SK-N-SH (cell line): ENCODE results near the gene CEBPZ. TPM values are rescaled to one million over a fixed set of nuclear protein-coding genes. Genes with fewer than 3 reads are reported as not detected.
A peak's percentile ranks its signal among the peaks of the same experiment; 100 is the strongest.

Experiments used
- CTCF ChIA-PET: fragments of 300-600, 350-600 bp; formaldehyde crosslinking; extraction: SDS; loops from one replicate; lab custom pipeline; 2021; lab: Yijun Ruan, JAX
- POLR2A ChIA-PET: fragments of 350-600 bp; sonication (Branson Sonifier 250); formaldehyde crosslinking; extraction: SDS; loops from one replicate; lab custom pipeline; 2020; ENCODE audit warnings: antibody characterized with exemption, inconsistent platforms; lab: Yijun Ruan, JAX
- DNase-seq: peaks from one replicate; pipeline ENCODE4 v3.0.0; 2012
- H2AFZ ChIP-seq: fragments of 200-600 bp; sonication (generic); 2 replicates; pipeline ENCODE4 v1.8.1; 2016; ENCODE audit warnings: antibody characterized with exemption, mild to moderate bottlenecking, low read depth
- H3F3A ChIP-seq: fragments of 200-600 bp; sonication (generic); replicated peaks from 2 replicates; pipeline ENCODE3; 2016; ENCODE audit warnings: antibody characterized with exemption, mild to moderate bottlenecking; ENCODE audit not compliant: insufficient read depth
- H3K27ac ChIP-seq, 2 experiments: fragments of 200-500 bp in 1 of 2; fragments of 200-600 bp in 1 of 2; sonication (Bioruptor generic) in 1 of 2; sonication (generic), shearing (Covaris generic) in 1 of 2; 2 replicates each; pipeline versions ENCODE4 v1.5.1 to v1.6.1; 2014 to 2016; ENCODE audit warnings: low read depth in 2 of 2, inconsistent platforms in 1 of 2, low read length in 1 of 2, mild to moderate bottlenecking in 1 of 2, mixed read lengths in 1 of 2
- H3K27me3 ChIP-seq: fragments of 200-600 bp; sonication (generic), shearing (Covaris generic); 2 replicates; pipeline ENCODE4 v1.6.1; 2016; ENCODE audit warnings: mixed run types; ENCODE audit not compliant: insufficient read depth
- H3K36me3 ChIP-seq, 2 experiments: fragments of 200-500 bp in 1 of 2; fragments of 200-600 bp in 1 of 2; sonication (Bioruptor generic) in 1 of 2; sonication (generic) in 1 of 2; replicated peaks in 1 of 2; 2 replicates each; pipeline versions ENCODE3 to v1.5.1; 2014 to 2016; ENCODE audit warnings: low read length in 1 of 2, mild to moderate bottlenecking in 1 of 2; ENCODE audit not compliant: insufficient read depth in 2 of 2, control insufficient read depth in 1 of 2
- H3K4me1 ChIP-seq, 2 experiments: fragments of 200-500 bp in 1 of 2; fragments of 200-600 bp in 1 of 2; sonication (Bioruptor generic) in 1 of 2; sonication (generic), shearing (Covaris generic) in 1 of 2; 2 replicates each; pipeline versions ENCODE4 v1.5.1 to v1.6.1; 2014 to 2016; ENCODE audit warnings: low read depth in 1 of 2, low read length in 1 of 2, mixed run types in 1 of 2; ENCODE audit not compliant: insufficient read depth in 2 of 2, control insufficient read depth in 1 of 2
- H3K4me2 ChIP-seq: fragments of 200-600 bp; sonication (generic), shearing (Covaris generic); 2 replicates; pipeline ENCODE4 v1.6.1; 2017; ENCODE audit warnings: mixed run types
- H3K4me3 ChIP-seq, 2 experiments: fragments of 200-500 bp in 1 of 2; fragments of 200-600 bp in 1 of 2; sonication (Bioruptor generic) in 1 of 2; sonication (generic), shearing (Covaris generic) in 1 of 2; 2 replicates each; pipeline versions ENCODE4 v1.5.1 to v1.8.1; 2014 to 2016; ENCODE audit warnings: low read depth in 2 of 2, inconsistent platforms in 1 of 2, low read length in 1 of 2, mild to moderate bottlenecking in 1 of 2, mixed read lengths in 1 of 2, moderate library complexity in 1 of 2
- H3K79me2 ChIP-seq: fragments of 200-600 bp; sonication (generic); 2 replicates; pipeline ENCODE4 v1.8.1; 2017; ENCODE audit warnings: mild to moderate bottlenecking; ENCODE audit not compliant: insufficient read depth
- H3K9ac ChIP-seq: fragments of 200-600 bp; sonication (generic); 2 replicates; pipeline ENCODE4 v1.6.1; 2017; ENCODE audit warnings: mixed run types
- H3K9me2 ChIP-seq: fragments of 200-600 bp; sonication (generic); 2 replicates; pipeline ENCODE4 v1.6.1; 2017; ENCODE audit warnings: mixed run types
- H3K9me3 ChIP-seq: fragments of 200-600 bp; sonication (generic); 2 replicates; pipeline ENCODE4 v1.6.1; 2017; ENCODE audit warnings: mixed run types, mild to moderate bottlenecking, moderate library complexity
- H4K20me1 ChIP-seq: fragments of 200-600 bp; sonication (generic); 2 replicates; pipeline ENCODE4 v1.6.1; 2017; ENCODE audit warnings: mild to moderate bottlenecking, mixed run types; ENCODE audit not compliant: insufficient read depth
- FOSL2 ChIP-seq: IDR thresholded peaks from 2 replicates; pipeline ENCODE4 v1.4.0; 2012; ENCODE audit warnings: low read depth, mild to moderate bottlenecking, moderate library complexity, borderline replicate concordance
- GATA2 ChIP-seq: sonication (generic); formaldehyde crosslinking; IDR thresholded peaks from 2 replicates; pipeline ENCODE4 v1.5.0; 2020; ENCODE audit warnings: mild to moderate bottlenecking, missing genetic modification reagents
- JUND ChIP-seq: IDR thresholded peaks from 2 replicates; pipeline ENCODE4 v1.4.0; 2012
- MEF2A ChIP-seq: IDR thresholded peaks from 2 replicates; pipeline ENCODE4 v1.4.0; 2012; ENCODE audit warnings: low read depth, borderline replicate concordance
- MXI1 ChIP-seq: IDR thresholded peaks from 2 replicates; pipeline ENCODE4 v1.6.1; 2012; ENCODE audit warnings: mild to moderate bottlenecking, low read depth, low read length, improper control_type of control experiment
- NRF1 ChIP-seq: IDR thresholded peaks from 2 replicates; pipeline ENCODE4 v1.6.1; 2012; ENCODE audit warnings: low read depth, mild to moderate bottlenecking, low read length
- RCOR1 ChIP-seq: fragments of 150-350 bp; IDR thresholded peaks from 2 replicates; pipeline ENCODE4 v1.6.1; 2017; ENCODE audit warnings: antibody characterized with exemption, low read length
- RFX5 ChIP-seq: IDR thresholded peaks from 2 replicates; pipeline ENCODE4 v1.6.1; 2012; ENCODE audit warnings: mild to moderate bottlenecking, improper control_type of control experiment, low read length
- TCF12 ChIP-seq: IDR thresholded peaks from 2 replicates; pipeline ENCODE4 v1.4.0; 2012
- USF1 ChIP-seq: IDR thresholded peaks from 2 replicates; pipeline ENCODE4 v1.4.0; 2012; ENCODE audit warnings: low read depth, borderline replicate concordance
- USF2 ChIP-seq: fragments of 150-350 bp; IDR thresholded peaks from 2 replicates; pipeline ENCODE4 v1.6.1; 2017; ENCODE audit warnings: antibody characterized with exemption, low read length, low read depth, borderline replicate concordance
- YY1 ChIP-seq: IDR thresholded peaks from 2 replicates; pipeline ENCODE4 v1.4.0; 2012; ENCODE audit warnings: low read depth, mild to moderate bottlenecking
- WGBS: methylation state at CpG from one replicate; pipeline ENCODE4 v1.1.6; 2017; ENCODE audit warnings: low lambda C conversion rate; 5-methylcytosine and 5-hydroxymethylcytosine counted together
- polyA plus RNA-seq, 3 experiments: library from polyadenylated mRNA; depleted of rRNA; stranded (reverse); fragments of >200 nt; gene quantifications; 2 replicates each; pipeline ENCODE4 v1.2.3, GENCODE V29; 2012

CEBPZ gene
- polyA plus RNA-seq, 1 of the 3 experiments (the other 2 are of a cell fraction) = 9.7 TPM

- Histone ChIP-seq H3K79me2 (no peaks in the 10 kb centered on the region), H3F3A (no peaks in the 10 kb centered on the region), H3K9me3 (no peaks in the 10 kb centered on the region), H3K9me2 (no peaks in the 10 kb centered on the region), H3K36me3 (no peaks in the 10 kb centered on the region), H3K9ac (no peak overlapping the region), H3K4me2 (no peak overlapping the region), H2AFZ (no peak overlapping the region), H3K27ac (no peak overlapping the region), H3K4me1 (no peaks in the 10 kb centered on the region), H4K20me1 (no peaks in the 10 kb centered on the region), H3K27me3 (no peaks in the 10 kb centered on the region), H3K4me3 (no peak overlapping the region)
- CTCF ChIA-PET = interaction anchor here (0.5 to 1.3 kb wide), 4 partner anchors 9 to 359 kb away, joined by 3 to 9 read pairs (median 3); no protein-coding TSS in a partner anchor
- no peak for DNase-seq
- WGBS = 84% methylated on average over 17 of the region's 17 CpGs
- no peak for TF ChIP-seq USF2
- TF ChIP-seq RCOR1 = 0 out of 2 replicates have a peak, but pooled peaks have one; percentile 14
- TF ChIP-seq FOSL2 = 0 out of 2 replicates have a peak, but pooled peaks have one; percentile 6
- TF ChIP-seq GATA2 (CRISPR knock-in tag) = peak; percentile 43
- peak; percentile 26 for TF ChIP-seq JUND
- peak; percentile 44 for TF ChIP-seq TCF12
- no peak for TF ChIP-seq USF1
- TF ChIP-seq, all 33 proteins: peak for 5
- POLR2A ChIA-PET = interaction anchor here (0.6 kb wide), 1 partner anchor 11 kb away, joined by 3 read pairs; no protein-coding TSS in a partner anchor
Observed at GRCh38 chr2:37181726-37182684, 49.4 kb downstream of the CEBPZ start.

GRCh38 chr2:37180640-37181039 lies 50.8 kb downstream of the CEBPZ start:
- TF ChIP-seq MEF2A (no peak), MXI1 (no peak), RFX5 (no peak), GATA2 (CRISPR knock-in tag) (no peak), NRF1 (no peak), YY1 (no peak)
- Histone ChIP-seq H2AFZ (no peak overlapping the region), H3K27me3 (no peaks in the 10 kb centered on the region), H3K4me3 (no peak overlapping the region), H3K27ac (no peak overlapping the region), H4K20me1 (no peaks in the 10 kb centered on the region), H3K9me3 (no peaks in the 10 kb centered on the region), H3K79me2 (no peaks in the 10 kb centered on the region), H3K4me2 (no peak overlapping the region), H3K4me1 (no peaks in the 10 kb centered on the region), H3F3A (no peaks in the 10 kb centered on the region), H3K9me2 (no peaks in the 10 kb centered on the region), H3K9ac (no peak overlapping the region), H3K36me3 (no peaks in the 10 kb centered on the region)
- CTCF ChIA-PET = interaction anchor here (0.8 to 2.1 kb wide), 2 partner anchors 11 to 12 kb away, joined by 3 to 14 read pairs; no protein-coding TSS in a partner anchor
- POLR2A ChIA-PET = interaction anchor here (0.5 kb wide), 1 partner anchor 16 kb away, joined by 5 read pairs; no protein-coding TSS in a partner anchor
- no peak for DNase-seq
- 91% methylated on average over 5 of the region's 5 CpGs for WGBS
